Measurements from ENCODE around the gene BCAS3.
"Not testable (repeated sequence)": the region's sequence is repeated elsewhere in the genome, so short reads cannot be mapped to it uniquely, and the experiment has no call there.

Gene BCAS3

DNA sequence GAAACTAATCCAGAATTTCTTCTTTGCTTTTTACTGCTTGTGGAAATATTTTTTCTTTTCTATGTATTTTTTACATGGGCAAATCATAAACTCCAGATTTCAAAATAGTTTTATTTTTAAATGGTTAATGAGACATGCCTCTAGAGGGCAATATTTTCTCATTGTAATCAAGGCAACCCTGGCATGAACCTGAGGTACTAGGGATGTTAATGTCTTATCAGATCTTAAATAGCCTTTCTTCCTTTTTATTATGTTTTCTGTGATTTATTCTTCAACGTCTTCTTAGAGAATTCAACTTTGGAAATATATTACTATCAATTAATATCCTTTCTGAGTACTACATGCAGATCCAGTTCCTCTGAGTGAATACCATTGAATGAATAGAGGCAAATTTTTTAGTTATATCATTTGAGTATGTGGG, 324.7 kb downstream of the BCAS3 start:
- DNase-seq (ENCODE audit: low read depth in 2 of 2), result no peak

DNA sequence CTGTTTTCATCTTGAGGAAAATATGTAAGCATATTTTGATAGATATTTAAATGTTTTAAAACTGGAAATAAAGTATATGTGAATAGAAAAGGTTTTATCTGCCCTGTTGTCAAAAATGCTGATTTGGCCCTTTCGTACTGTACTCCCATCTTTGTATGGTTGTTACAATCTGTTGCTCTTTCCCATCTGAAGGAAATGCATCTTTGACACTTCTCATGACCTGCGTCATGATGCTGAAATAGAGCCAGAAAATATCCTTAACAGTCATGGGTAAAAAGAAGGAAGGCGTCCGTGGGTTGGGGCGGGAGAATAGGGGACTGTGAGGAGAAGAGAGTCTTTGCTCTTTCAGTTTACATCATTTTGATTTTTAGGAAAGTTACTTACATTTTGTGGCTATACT, 327.7 kb downstream of the BCAS3 start:
- DNase-seq (ENCODE audit: low read depth in 2 of 2), result no peak

DNA sequence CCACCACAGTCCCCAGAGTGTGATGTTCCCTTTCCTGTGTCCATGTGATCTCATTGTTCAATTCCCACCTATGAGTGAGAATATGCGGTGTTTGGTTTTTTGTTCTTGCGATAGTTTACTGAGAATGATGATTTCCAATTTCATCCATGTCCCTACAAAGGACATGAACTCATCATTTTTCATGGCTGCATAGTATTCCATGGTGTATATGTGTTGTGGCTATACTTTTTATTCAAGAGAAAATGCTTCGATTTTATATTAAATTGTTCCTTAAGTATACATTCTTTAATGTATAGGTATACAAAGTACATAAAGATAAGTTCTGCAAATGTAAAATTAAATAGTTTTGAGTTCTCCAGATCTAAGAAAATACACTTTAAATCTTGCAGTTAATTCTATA, 328.3 kb downstream of the BCAS3 start:
- DNase-seq (ENCODE audit: low read depth in 2 of 2), result not testable (repeated sequence)

DNA sequence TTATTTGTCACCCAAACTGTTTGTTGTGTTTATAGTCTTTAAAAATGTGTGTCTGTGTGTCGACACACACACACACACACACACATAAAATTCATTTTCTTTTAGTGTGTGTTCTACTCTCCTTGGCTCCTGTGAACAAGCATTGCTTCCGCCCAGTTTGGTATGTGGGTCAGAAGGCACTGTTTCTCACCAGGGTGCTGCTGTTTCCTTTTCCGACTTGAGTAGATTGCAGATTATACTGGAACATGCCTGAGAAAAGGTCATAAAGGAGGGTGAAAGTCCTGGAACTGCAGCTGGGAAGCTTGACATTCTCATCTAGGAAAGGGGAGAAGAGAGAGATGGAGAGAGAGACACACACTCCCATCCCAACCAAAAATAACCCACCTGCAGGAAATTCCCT, 330.3 kb downstream of the BCAS3 start:
- DNase-seq (ENCODE audit: low read depth in 2 of 2), result no peak

DNA sequence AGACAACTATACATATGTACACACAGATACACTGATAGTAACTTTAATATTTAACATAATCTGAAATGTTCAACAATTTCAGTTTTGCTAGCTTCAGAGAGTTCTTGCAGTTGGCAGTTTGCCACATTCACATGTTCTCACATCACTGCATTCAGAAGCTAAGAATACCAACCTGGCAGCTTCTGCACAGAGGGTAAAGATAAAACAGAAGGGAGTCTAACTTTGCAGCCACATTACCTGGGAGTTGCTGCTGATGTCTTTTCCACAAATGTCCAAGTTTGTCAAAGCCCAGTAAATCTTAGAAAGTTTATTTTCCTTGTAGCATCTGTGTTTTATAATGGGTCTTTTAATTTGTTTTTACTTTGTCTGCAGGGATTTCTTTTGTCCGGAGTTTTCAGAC, 332.0 kb downstream of the BCAS3 start:
- DNase-seq (ENCODE audit: low read depth in 2 of 2), result no peak

DNA sequence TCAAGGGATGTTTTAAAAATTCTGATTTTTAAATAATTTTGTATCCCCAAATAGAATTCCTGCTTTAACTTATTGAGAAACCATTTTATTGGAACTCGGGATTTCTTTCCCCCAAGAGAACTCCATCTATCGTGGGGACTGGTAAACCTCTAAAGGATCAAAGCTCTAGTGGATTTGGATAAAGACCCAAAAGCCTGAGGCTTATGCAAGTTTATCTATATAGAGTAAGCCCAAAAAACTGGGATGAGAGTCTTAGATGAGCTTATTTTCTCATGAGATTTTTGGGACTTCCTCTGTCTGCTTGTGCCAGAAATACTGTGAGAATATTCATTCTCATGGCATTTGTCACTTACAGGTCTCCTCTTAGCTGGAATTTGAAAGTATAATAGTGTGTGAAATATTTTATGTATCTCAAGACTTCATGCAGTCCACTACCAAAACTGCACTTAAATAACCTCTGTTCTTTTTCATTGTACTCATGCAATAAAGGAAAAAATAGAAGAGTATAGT, 333.1 kb downstream of the BCAS3 start:
- DNase-seq (ENCODE audit: low read depth in 2 of 2), result no peak

DNA sequence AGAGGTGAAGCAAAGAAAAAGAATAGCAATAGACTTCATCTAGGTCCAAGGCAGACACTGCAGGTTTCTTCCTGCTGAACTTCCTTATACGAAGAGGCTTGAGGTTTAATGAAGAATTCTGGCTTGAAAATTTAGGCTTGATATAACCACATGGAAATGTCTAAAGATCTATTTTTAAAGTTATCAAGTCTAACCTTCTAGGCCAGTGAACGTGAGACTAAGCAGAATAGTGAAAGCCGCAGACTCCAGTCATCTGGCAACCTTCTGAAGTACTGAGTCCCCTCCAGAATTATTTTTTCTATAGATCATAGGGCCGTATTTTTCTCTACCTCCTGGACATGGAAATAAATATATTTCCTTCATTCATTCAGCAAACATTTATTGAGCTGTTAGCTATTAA, 333.6 kb downstream of the BCAS3 start:
- no peak for DNase-seq (ENCODE audit: low read depth in 2 of 2)

DNA sequence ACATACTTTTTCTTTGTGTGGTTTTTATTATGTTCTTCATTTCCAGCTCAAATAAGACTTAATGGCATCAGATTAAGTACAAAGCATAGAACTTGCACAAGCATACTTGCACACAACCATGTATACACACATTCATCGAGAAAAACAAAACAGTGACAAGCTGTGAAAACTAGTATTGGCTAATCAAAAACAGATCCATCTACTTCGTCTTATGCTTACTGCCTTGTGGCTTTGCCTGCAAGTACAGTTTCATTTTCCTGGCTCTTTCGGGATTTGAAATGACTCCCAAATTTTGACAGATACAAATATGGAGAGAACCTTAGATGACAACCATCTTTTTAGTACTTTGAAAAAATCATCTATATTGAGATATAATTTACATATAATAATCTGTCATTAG, 338.3 kb downstream of the BCAS3 start:
- DNase-seq (ENCODE audit: low read depth in 2 of 2), result no peak

DNA sequence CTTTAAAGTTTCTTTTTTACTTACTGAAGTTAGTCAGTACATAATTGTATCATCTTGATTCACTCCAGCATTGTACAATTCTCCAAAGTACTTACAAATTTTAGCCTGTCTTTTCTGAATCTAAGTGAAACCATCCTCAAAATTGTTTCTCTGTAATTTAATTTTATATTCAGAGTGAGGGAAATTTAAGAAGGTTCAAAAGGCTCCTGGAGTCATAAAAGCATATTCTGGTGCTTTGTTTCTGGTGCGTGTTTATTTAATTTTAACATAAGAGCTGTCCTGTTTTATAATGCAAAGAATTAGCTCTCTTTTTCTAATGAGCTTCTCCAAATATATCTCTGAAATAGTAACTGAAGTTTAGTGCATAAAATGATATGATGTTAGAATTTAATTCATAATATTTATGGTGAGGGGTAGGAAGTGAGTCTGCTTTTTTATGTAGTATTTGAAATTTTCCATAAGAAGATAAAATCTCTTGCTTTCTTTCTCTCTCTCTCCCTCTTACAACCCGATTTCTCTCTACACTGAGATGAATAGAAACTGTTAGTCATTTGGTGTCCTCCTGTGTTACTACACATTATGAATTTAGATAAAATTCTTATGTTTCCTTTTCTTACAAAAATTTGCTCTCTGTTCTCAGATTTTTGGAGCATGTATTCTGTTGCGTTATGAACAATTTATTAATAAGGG, 339.8 kb downstream of the BCAS3 start:
- no peak for DNase-seq (ENCODE audit: low read depth in 2 of 2)

DNA sequence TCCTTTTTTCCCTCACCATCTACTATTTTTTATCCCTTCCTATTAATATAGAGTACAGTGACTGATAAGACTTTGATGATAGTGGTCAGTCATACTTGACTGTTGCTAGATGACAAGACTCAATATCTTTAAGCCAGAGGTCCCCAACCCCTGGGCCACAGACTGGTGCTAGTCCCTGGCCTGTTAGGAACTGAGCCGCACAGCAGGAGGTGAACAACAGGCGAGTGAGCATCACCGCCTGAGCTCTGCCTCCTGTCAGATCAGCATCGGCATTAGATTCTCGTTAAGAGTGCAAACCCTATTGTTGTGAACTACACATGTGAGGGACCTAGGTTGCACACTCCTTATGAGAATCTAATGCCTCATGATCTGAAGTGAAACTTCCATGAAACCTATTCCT, 341.3 kb downstream of the BCAS3 start:
- no peak for DNase-seq (ENCODE audit: low read depth in 2 of 2)

DNA sequence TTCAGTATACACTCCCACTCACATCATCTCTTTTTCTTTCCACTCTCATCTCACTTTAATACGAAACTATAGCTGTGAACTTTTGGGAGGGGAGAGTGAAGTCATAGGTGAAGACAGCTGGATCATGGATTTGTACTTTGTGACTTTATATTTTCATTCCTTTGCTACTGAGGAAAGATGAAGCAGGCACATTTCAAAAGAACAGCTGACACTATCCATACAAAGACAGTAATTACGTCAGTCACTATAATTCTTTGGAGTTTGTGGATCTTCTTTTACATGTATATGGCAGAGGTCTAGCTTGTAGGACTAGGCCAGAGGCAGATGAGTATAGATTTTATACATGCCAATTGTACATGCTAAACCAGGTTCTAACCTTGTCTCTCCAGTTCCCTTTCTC, 346.3 kb downstream of the BCAS3 start:
- no peak for DNase-seq (ENCODE audit: low read depth in 2 of 2)

DNA sequence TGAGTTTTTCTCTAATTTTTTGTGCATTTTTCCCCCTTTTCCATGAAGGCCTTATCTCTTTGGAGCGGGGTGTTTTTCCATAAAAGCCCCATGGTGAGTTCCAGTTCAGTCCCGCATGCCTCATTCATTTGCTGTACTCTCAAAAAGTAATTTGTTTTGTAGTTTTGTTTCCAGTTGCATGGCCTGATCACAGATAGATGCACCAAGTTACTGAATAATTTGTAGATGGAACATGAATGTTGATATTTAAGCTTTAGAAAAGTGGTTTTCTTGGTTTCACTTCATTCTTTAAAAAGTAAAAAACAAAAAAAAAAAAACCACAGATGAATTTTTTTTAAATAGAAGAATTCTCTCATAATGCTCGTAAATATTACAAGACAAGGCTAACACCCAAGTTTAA, 349.2 kb downstream of the BCAS3 start:
- no peak for DNase-seq (ENCODE audit: low read depth in 2 of 2)

DNA sequence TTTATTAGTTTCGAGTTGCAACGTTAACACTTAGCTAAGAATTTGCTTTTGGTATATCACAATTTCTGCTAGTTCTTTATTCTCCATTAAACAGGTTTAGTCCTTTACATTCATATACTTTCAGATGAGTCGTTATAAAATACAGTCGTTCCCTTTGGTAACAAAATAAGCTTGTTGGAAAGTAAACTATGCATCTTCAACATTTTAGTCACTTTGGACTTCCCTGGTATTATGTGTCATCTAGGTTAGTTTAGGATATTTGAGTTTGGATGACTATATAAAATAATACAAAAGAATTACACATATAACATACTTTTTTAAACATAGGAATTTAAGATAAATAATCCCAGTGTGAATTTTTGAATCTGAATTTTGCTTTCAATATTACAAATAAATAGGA, 351.5 kb downstream of the BCAS3 start:
- DNase-seq (ENCODE audit: low read depth in 2 of 2), result no peak

DNA sequence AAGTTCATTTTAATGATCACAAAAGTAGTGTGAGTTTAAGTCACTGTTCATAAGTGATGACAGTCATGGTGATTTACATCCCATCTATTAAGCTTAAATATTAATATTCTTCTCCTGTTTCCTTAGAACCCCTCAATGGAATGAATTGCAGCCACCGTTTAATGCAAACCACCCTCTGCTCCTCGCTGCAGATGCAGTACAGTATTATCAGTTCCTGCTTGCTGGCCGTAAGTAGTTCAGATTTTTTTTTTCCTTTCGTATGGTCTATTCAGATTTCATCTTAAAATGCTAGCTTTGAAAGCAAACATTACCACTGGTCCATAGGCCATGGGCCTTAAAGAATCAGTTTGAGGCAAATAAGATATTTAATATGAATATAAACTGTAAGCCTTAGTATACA, 363.0 kb downstream of the BCAS3 start:
- no peak for DNase-seq (ENCODE audit: low read depth in 2 of 2)

DNA sequence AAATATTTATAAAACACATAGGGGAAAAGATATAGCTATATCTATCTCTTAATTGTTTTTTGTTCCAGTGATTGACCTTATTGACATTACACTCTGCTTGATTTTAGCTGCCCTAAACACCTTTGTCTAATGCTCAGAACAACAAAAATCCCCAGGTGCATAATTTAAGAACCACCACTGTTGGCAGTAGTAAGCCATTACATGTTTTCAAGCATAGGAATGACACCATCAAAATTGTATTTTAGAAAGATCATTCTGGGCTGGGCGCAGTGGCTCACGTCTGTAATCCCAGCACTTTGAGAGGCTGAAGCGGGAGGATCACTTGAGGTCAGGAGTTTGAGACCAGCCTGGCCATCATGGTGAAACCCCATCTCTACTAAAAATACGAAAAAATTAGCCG, 364.7 kb downstream of the BCAS3 start:
- not testable (repeated sequence) for DNase-seq (ENCODE audit: low read depth in 2 of 2)

DNA sequence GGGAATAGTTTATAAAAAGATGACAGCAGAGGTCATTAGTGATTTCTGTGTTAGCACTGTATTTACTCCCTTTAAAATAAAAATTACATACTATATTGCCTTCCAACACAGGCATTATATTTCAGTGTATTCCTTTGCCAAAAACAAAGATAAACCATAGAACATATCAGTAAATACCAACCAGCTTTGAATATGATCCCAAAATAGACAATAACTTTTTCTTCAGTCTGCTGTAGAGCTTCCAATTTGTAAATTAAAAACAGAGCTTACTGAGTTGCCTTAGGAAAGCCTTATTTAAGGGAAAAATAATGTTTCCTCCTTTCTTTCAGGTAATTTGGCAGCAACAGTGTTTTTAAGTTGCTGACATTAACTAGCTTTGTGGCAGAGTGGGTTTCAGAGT, 369.9 kb downstream of the BCAS3 start:
- no peak for DNase-seq (ENCODE audit: low read depth in 2 of 2)

DNA sequence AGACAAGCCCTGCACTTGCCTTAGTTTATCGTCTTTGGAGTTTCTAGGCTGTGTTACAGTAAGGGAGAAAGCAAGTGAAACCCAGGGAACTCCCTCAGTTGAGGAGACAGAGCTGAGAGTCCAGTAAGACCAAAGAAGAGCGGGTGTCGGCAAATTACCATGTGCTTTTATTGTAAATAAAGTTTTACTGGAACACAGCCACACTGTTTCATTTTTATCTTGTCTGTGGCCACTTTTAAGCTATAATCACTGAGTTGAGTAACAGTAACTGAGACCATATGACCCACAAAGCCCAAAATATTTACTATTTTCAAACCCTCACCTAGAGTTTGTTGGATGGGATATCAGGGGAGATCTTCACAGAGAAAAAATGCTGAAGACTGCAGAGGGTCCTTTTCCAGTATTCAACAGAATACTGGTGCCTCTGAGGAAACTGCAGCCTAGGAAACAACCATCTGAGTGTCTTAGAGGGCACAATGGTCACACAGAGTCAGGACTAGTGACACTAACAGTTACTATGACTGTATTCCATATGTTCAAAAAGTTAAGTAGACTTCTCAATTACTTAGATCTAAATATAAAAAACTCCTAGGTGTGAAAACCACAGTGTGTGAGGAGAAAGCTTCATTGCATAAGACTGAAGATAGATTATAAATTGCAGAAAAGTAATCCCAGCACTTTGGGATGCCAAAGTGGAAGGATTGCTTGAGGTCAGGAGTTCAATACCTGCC, 370.9 kb downstream of the BCAS3 start:
- DNase-seq (ENCODE audit: low read depth in 2 of 2), result no peak

DNA sequence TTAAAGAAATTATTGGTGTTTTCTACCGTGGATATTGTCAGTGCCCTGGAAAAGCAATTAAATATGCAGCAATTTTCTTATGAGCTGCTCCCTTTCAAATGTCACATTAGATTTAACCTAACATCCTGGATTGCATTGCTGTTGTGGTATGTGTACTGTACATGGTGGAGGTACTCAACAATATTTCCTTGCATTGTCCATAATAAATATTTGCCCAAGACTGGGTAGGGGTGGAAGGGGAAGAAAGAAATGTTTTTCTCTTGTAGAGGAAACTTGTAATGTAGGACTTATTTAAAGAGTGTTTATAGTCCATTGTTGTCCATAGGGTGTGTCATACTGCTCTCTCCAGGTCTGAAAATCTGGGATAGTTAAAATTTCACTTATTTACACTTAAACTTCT, 375.8 kb downstream of the BCAS3 start:
- no peak for DNase-seq (ENCODE audit: low read depth in 2 of 2)

DNA sequence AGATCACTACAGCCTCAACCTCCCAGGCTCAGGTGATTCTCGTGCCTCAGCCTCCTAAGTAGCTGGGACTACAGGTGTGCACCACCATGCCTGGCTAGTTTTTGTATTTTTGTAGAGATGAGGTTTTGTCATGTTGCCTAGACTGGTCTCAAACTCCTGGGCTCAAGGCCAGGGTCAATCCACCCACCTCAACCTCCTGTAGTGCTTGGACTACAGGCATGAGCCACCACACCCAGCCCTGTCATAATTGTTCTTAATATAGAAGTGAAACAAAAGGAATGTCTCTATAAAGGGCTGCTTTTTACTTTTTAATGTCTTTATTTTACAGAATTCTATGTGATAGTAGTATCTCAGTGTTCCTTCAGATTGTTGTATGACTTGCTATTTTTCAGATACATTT, 376.8 kb downstream of the BCAS3 start:
- DNase-seq (ENCODE audit: low read depth in 2 of 2), result no peak

DNA sequence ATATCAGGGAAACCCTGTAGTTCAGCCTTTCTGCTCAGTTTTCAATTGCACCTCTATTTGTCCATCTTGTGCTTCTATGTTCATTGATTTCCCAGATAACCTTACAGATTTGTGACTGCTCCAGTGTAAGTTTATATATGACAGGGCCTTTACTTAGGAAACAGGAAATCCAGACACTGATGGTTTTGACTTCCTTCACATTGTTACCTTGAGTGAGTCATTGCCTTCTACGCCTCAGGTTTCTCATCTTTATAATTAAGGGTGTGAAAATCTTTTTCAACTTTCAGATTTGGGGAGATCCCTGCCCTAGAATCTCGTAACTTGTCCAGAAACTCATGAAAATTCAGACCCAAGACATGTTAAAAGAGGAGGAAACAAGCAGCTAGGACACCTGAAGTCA, 379.6 kb downstream of the BCAS3 start:
- no peak for DNase-seq (ENCODE audit: low read depth in 2 of 2)

DNA sequence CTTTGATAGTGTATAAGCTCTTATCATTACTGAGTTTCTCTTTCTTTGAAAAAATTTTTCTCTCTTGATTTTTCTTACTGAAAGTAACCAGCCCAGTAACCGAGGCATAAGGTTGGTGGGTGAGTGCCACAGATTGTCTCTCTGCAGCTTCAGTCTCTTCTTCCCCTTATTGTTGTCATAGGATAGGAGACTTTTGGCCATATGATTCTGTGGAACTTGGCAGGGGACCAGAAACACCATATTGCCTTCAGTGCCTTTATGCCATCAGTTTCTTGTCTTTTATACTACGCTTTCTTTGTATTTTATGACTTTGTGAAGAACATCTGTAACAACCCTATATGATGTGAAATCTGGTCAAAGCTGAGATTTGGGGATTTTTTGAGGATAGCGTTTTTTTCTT, 380.4 kb downstream of the BCAS3 start:
- no peak for DNase-seq (ENCODE audit: low read depth in 2 of 2)

DNA sequence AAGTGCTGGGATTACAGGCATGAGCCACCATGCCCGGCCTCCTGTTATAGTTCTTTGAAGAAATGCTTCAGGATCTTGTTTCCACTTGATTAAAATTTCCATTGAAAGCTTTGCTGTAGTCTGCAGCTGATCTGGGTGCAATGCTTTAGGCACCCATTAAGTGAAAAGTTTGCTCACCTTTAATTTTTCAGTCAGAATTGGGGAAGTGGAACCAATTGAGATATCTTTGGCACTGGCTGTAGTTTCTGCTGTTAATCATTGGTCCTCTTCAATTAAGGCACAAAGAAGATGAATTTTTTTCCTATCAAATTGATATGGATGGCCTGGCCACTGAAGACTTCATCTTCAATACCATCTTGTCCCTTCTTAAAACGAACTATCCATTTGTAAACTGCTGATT, 385.9 kb downstream of the BCAS3 start:
- DNase-seq (ENCODE audit: low read depth in 2 of 2), result no peak
